Measurements from ENCODE around the gene PIN4.
A peak's percentile ranks its signal among the peaks of the same experiment; 100 is the strongest.
"Not testable (repeated sequence)": the region's sequence is repeated elsewhere in the genome, so short reads cannot be mapped to it uniquely, and the experiment has no call there.

Gene PIN4

GRCh38 chrX:72202792-72203401, 21.3 kb downstream of the PIN4 start:
- no peak for DNase-seq

GRCh38 chrX:72203421-72203820, 21.9 kb downstream of the PIN4 start:
- no peak for DNase-seq

- no peak for DNase-seq
Observed at GRCh38 chrX:72205706-72206105, 24.1 kb downstream of the PIN4 start.

- no peak for DNase-seq
Observed at GRCh38 chrX:72207366-72207765, 25.8 kb downstream of the PIN4 start.

- no peak for DNase-seq
Observed at GRCh38 chrX:72208126-72208800, 26.7 kb downstream of the PIN4 start.

- DNase-seq, result no peak
Observed at GRCh38 chrX:72216973-72217372, 35.4 kb downstream of the PIN4 start.

GRCh38 chrX:72220375-72220774, 38.8 kb downstream of the PIN4 start:
- not testable (repeated sequence) for DNase-seq

- no peak for DNase-seq
Observed at GRCh38 chrX:72230290-72230689, 48.7 kb downstream of the PIN4 start.

- DNase-seq, result no peak
Observed at GRCh38 chrX:72236841-72237240, 55.3 kb downstream of the PIN4 start.

GRCh38 chrX:72238183-72238582, 56.6 kb downstream of the PIN4 start:
- no peak for DNase-seq

GRCh38 chrX:72238721-72239475, 57.3 kb downstream of the PIN4 start, which contains the start of gene ERCC6L:
Gene ERCC6L (minus strand): TSS chrX:72239027. CDS start chrX:72238911, 116 bp downstream.
- DNase-seq, result peak in 1 of 3 experiments; percentile 82

GRCh38 chrX:72240976-72241375, 59.4 kb downstream of the PIN4 start:
- DNase-seq, result no peak

- no peak for DNase-seq
Observed at GRCh38 chrX:72243472-72243871, 61.9 kb downstream of the PIN4 start.

- DNase-seq, result peak; percentile 36 to 86 (median 60)
Observed at GRCh38 chrX:72245461-72246089, 64.0 kb downstream of the PIN4 start.

- DNase-seq, result peak in 2 of 3 experiments; percentile 42 to 82
Observed at GRCh38 chrX:72247206-72247942, 65.8 kb downstream of the PIN4 start.
